Adrenal gland (tissue), 12 donors: ENCODE data around the gene KCNJ6. TPM values are rescaled to one million over a fixed set of nuclear protein-coding genes. Genes with fewer than 3 reads are reported as not detected.
A peak's percentile ranks its signal among the peaks of the same experiment; 100 is the strongest.
"Not testable (repeated sequence)": the region's sequence is repeated elsewhere in the genome, so short reads cannot be mapped to it uniquely, and the experiment has no call there.

Source experiments
- DNase-seq, 7 donors: peaks; one replicate each; pipeline ENCODE4 v3.0.0-alpha.2; 2019 to 2020
- H3K27ac ChIP-seq, 5 donors: fragments of 200-600 bp; sonication (generic) in 4 of 5; 1 replicate in 3 of 5; 2 replicates in 2 of 5; pipeline versions ENCODE4 v1.5.1 to v1.8.0; 2016 to 2020; ENCODE audit warnings: mild to moderate bottlenecking in 1 of 5
- H3K27me3 ChIP-seq: fragments of 200-600 bp; 2 replicates; pipeline ENCODE4 v1.8.0; 2021
- H3K36me3 ChIP-seq, 2 donors: fragments of 200-600 bp; replicated peaks in 1 of 2; 1 replicate in 1 of 2; 2 replicates in 1 of 2; pipeline versions ENCODE4 v1.5.1 to v1.8.0; 2018 to 2022
- H3K4me1 ChIP-seq, 2 donors: fragments of 200-600 bp; replicated peaks in 1 of 2; 1 replicate in 1 of 2; 2 replicates in 1 of 2; pipeline versions ENCODE4 v1.5.1 to v1.8.0; 2018 to 2021
- H3K4me3 ChIP-seq, 4 donors: fragments of 200-600 bp; sonication (generic) in 3 of 4; one replicate each; pipeline ENCODE4 v1.5.1; 2016 to 2018
- H3K9me3 ChIP-seq, 3 donors: fragments of 200-600 bp; sonication (generic) in 1 of 3; replicated peaks in 1 of 3; 1 replicate in 2 of 3; 2 replicates in 1 of 3; pipeline versions ENCODE4 v1.5.1 to v1.8.0; 2016 to 2021
- POLR2A ChIP-seq, 2 donors: fragments of 450-650 bp; IDR thresholded peaks; one replicate each; pipeline ENCODE4 v1.6.1; 2017; ENCODE audit warnings: antibody characterized with exemption in 2 of 2, mild to moderate bottlenecking in 2 of 2, moderate library complexity in 1 of 2
- WGBS, 4 donors: extraction: QIAGEN DNeasy Blood & Tissue Kit in 2 of 4; methylation state at CpG; one replicate each; pipeline versions ENCODE4 v1.1.5 to v1.1.7; 2013 to 2017; 5-methylcytosine and 5-hydroxymethylcytosine counted together
- intact Hi-C, 2 donors: fragments of 100-400 bp; cut with DNase I; formaldehyde crosslinking; loops; one replicate each; pipeline versions ENCODE4 v1.14.1 to v1.15.0; 2022 to 2023
- polyA plus RNA-seq, 3 donors: library from polyadenylated mRNA; stranded (reverse); fragments of 200-250 nt in 2 of 3; fragments of 350-450 nt in 1 of 3; fragmentation: Illumina TruSeq in 1 of 3; extraction: RNeasy Lipid Tissue Mini Kit (QIAGEN cat#74804) in 1 of 3; gene quantifications; one replicate each; pipeline ENCODE4 v1.2.3, GENCODE V29; 2013 to 2014
- total RNA-seq, 9 donors: library from RNA; depleted of rRNA in 4 of 9; stranded (reverse); fragments of >200 nt in 4 of 9; fragments of 120-200 nt in 1 of 9; fragmentation: NEBNext Ultra II Directional in 1 of 9; extraction: Animal tissue kit (Norgen Biotek cat#: 25700) in 1 of 9; gene quantifications; one replicate each; pipeline versions ENCODE4 v1.1.0 to v1.2.4, GENCODE V29; 2013 to 2023
- TF ChIP-seq, protein P1 (sequence below), 6 experiments: fragments of 450-650 bp in 4 of 6; fragments of 200-600 bp in 2 of 6; sonication (generic) in 1 of 6; IDR thresholded peaks; 1 replicate in 5 of 6; 2 replicates in 1 of 6; pipeline versions ENCODE4 v1.5.1 to v1.8.0; 2016 to 2021; ENCODE audit warnings: antibody characterized with exemption in 6 of 6, mild to moderate bottlenecking in 2 of 6, moderate library complexity in 1 of 6
- donor health status: healthy with polysubstance abuse.
- donor health status: Bipolar disorder and iron deficiency.
- donor health status: DM: yes; HTN: yes; CAD: no.
- donor health status: DM: no; HTN: no; CAD: no.
- donor health status: DM: no; HTN: no; CAD: no.
- donor health status: DM: yes; HTN: yes; CAD: no.

KCNJ6 gene
- total and polyA plus RNA-seq, 12 donors = 0.03 to 0.60 (median 0.07) TPM; not detected in 4

DNA sequence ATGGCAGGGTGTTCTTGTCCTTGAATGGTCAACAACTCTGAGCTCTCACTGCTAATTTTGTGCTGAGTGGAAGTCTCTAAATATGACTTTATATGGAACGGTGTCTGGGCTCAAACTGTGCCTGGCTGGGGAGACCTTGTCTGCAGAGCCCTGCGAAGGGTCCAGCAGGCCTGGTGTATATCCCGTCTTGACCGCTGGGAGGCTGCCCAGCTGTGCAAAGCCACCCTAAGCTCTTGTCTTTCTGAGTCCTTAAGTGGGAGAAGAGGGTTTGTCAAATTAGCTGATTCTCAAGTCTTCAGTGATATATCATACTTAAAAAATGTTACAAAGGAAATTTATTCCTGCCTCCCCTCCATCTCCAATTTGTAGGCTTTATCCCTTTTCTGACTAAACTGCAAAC, 198.7 kb downstream of the KCNJ6 start:
- no peaks in the 10 kb centered on the region for H3K9me3 ChIP-seq
- WGBS, 4 donors = 84 to 89% (median 86%) methylated on average over 2 to 4 of the region's 4 CpGs
- H3K27me3 ChIP-seq = no peaks in the 10 kb centered on the region
- no peak for TF ChIP-seq POLR2A (IDR thresholded peaks at IDR 0.05)
- TF ChIP-seq, protein P1, sequence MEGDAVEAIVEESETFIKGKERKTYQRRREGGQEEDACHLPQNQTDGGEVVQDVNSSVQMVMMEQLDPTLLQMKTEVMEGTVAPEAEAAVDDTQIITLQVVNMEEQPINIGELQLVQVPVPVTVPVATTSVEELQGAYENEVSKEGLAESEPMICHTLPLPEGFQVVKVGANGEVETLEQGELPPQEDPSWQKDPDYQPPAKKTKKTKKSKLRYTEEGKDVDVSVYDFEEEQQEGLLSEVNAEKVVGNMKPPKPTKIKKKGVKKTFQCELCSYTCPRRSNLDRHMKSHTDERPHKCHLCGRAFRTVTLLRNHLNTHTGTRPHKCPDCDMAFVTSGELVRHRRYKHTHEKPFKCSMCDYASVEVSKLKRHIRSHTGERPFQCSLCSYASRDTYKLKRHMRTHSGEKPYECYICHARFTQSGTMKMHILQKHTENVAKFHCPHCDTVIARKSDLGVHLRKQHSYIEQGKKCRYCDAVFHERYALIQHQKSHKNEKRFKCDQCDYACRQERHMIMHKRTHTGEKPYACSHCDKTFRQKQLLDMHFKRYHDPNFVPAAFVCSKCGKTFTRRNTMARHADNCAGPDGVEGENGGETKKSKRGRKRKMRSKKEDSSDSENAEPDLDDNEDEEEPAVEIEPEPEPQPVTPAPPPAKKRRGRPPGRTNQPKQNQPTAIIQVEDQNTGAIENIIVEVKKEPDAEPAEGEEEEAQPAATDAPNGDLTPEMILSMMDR (IDR thresholded peaks at IDR 0.05) = no peak
- H3K4me1 ChIP-seq = no peaks in the 10 kb centered on the region
- DNase-seq = no peak
- H3K27ac ChIP-seq = no peak overlapping the region
- H3K4me3 ChIP-seq = no peak overlapping the region
- H3K36me3 ChIP-seq = no peaks in the 10 kb centered on the region
- intact Hi-C loops = loop anchor here in 1 of 2 donors (10.0 kb wide), 2 partner anchors 197 to 637 kb away; partner anchors contain the start of gene KCNJ6

DNA sequence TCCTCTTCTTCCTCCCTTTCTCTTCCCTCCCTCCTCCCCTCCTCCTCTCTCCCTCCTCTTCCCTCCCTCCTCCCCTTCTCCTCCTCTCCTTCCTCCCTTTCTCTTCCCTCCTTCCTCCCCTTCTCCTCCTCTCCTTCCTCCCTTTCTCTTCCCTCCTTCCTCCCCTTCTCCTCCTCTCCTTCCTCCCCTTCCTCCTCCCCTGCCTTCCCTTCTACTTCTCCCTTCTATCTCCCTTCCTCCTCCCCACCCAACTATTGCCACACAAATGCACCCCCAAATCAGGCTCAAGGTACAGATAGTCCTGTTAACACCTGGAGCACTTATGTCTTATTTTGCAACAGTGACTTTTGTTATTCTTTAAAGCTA, 203.7 kb downstream of the KCNJ6 start:
- H3K27me3 ChIP-seq, DNase-seq, H3K4me1 ChIP-seq, H3K9me3 ChIP-seq, H3K27ac ChIP-seq, H3K4me3 ChIP-seq, H3K36me3 ChIP-seq: not testable (repeated sequence)
- intact Hi-C loops = loop anchor here in 1 of 2 donors (5.0 to 10.0 kb wide), 3 partner anchors 202 to 642 kb away; partner anchors contain the start of gene KCNJ6

DNA sequence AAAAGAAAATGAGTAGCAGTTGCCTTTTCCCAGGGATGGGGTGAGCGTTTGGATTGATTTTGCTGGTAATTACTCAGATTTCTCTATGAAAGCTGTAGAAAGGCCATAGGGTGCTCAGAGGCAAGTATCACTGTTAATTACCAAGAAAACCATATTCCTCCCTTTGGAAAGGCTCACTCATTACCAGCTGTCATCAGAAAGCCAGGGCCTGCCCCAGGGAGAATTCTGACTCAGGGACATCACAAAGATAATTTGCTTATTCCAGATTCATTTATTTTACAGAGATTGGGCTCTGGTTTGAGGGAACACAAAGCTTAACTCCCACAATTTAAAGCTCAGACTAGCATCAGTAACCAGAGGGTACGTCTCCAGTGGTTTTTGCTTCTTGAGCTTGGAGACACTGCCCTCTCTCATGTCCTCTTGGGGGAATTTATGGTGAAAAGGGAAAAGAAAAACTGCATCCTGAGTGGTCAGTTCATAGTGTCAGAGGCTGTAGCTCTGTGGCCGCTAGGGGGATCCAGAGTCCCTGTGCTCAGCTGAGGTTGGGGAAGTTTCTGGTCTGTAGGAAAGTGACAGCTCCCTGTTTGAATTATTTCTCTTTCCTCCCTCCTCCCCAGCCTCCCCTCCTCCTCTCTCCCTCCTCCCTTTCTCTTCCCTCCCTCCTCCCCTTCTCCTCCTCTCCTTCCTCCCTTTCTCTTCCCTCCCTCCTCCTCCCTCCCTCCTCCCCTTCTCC, 204.3 kb downstream of the KCNJ6 start:
- Histone ChIP-seq H3K27me3 (peaks cover 3% of the 10 kb centered on the region), H3K36me3 (no peaks in the 10 kb centered on the region), H3K4me1 (no peaks in the 10 kb centered on the region), H3K4me3 (no peak overlapping the region), H3K9me3 (no peaks in the 10 kb centered on the region), H3K27ac (no peak overlapping the region)
- 26 to 37% (median 29%) methylated on average over 3 of the region's 3 CpGs for WGBS, 4 donors
- TF ChIP-seq POLR2A (IDR thresholded peaks at IDR 0.05) = no peak
- TF ChIP-seq, protein P1 (IDR thresholded peaks at IDR 0.05) = peak; percentile 56 to 82 (median 73)
- peak; percentile 50 to 83 (median 69) for DNase-seq
- intact Hi-C loops = loop anchor here in 1 of 2 donors (5.0 to 10.0 kb wide), 3 partner anchors 203 to 643 kb away; partner anchors contain the start of gene KCNJ6

DNA sequence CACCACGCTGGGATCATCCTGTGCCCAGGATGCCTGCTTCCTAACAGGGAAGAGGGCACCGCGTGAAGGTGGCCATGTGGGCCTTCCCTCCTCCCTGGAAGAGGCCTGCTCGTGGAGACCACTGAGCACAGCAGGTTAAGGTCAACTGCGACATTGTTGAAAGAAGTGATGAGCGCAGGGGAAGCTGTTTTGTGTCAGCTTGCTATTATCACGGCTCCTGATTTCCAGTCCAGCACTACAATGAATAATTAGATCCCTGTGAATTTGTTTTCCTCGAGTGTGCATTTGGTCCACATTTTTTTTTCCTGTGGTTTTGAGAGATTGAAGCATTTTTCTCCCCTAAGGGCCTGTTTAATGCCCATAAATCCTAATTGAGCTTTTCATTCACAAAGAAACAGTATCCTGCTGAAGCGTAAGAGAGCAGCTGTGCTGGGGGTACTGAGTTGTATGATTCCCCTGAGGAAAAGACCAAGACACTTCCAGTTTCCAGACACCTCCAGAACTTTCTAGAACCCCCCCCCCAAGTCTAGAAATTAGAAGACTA, 204.9 kb downstream of the KCNJ6 start:
- TF ChIP-seq POLR2A (IDR thresholded peaks at IDR 0.05) = no peak
- TF ChIP-seq, protein P1 (IDR thresholded peaks at IDR 0.05) = no peak
- no peak for DNase-seq
- H3K9me3 ChIP-seq = no peaks in the 10 kb centered on the region
- WGBS, 4 donors = 70 to 81% (median 76%) methylated on average over 6 to 9 of the region's 9 CpGs
- H3K36me3 ChIP-seq = no peaks in the 10 kb centered on the region
- H3K4me1 ChIP-seq = no peaks in the 10 kb centered on the region
- no peak overlapping the region for H3K4me3 ChIP-seq
- no peak overlapping the region for H3K27ac ChIP-seq
- intact Hi-C loops = loop anchor here in 1 of 2 donors (5.0 to 10.0 kb wide), 3 partner anchors 203 to 643 kb away; partner anchors contain the start of gene KCNJ6
- H3K27me3 ChIP-seq = peaks cover 3% of the 10 kb centered on the region
